GM23248 (cell line): ENCODE results near the gene DPP6.
"Not testable (repeated sequence)": the region's sequence is repeated elsewhere in the genome, so short reads cannot be mapped to it uniquely, and the experiment has no call there.

Experiments
- EZH2 ChIP-seq: fragments of 200-600 bp; sonication (generic); IDR thresholded peaks from 2 replicates; pipeline ENCODE4 v1.6.1; 2018; ENCODE audit warnings: antibody characterized with exemption, mild to moderate bottlenecking; ENCODE audit not compliant: insufficient read depth, poor library complexity, severe bottlenecking
- EZH2phosphoT487 ChIP-seq: fragments of 200-600 bp; sonication (generic); IDR thresholded peaks from 2 replicates; pipeline ENCODE4 v1.6.1; 2018; ENCODE audit warnings: antibody characterized with exemption, moderate library complexity, mild to moderate bottlenecking, low read depth; ENCODE audit not compliant: insufficient read depth

- TF ChIP-seq EZH2, EZH2phosphoT487: not testable (repeated sequence)
Observed at GRCh38 chr7:154030476-154031080, 21.6 kb upstream of the DPP6 start.
